HG03025 (cell line): Measurements from ENCODE around the gene NME2.
A peak's percentile ranks its signal among the peaks of the same experiment; 100 is the strongest.
"Not testable (repeated sequence)": the region's sequence is repeated elsewhere in the genome, so short reads cannot be mapped to it uniquely, and the experiment has no call there.

Source experiments
- ATAC-seq: cut with Tn5 transposase; IDR thresholded peaks from one replicate; pipeline ENCODE4 v1.9.1; 2021; ENCODE audit warnings: mild to moderate bottlenecking, moderate library complexity; ENCODE audit not compliant: unreplicated experiment, low FRiP score

The NME2 gene

DNA sequence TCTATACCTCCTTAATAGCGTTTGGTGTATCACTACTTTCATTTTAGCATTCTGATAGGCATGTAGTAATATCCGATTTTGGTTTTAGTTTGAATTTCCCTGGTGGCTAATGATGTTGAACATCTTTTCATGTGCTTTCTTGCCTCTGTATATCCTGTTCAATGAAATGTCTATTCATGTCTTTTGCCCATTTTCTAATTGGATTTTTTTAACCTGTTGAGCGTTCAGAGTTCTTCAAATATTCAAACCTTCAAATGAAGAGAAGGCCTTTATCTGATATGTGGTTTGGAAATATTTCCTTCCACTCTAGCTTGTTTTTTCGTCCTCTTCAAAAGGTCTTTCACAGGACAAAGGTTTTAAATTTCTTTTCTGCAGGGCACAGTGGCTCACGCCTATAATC lies 15.3 kb upstream of the NME2 start:
- ATAC-seq, result no peak

DNA sequence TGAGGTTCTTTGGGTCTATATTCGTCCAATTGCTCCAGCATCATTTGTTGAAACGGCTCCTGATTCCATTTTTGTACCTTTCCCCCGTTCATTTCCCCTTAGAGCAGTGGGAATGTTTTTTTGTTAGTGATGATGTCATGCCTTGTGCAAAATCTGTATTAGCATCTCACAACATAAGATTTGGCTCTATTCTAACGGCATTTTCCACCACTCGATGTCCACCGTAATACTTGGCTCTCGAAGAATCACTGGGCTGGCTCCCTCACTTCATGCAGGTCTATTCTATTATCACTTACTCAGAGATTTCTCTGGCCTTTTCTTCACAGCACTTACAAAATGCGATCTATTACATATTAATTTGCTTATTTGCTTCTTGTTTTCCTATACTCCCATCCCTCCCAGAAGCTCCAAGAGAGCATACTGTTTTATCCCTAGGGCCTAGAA lies 13.4 kb upstream of the NME2 start:
- no peak for ATAC-seq

DNA sequence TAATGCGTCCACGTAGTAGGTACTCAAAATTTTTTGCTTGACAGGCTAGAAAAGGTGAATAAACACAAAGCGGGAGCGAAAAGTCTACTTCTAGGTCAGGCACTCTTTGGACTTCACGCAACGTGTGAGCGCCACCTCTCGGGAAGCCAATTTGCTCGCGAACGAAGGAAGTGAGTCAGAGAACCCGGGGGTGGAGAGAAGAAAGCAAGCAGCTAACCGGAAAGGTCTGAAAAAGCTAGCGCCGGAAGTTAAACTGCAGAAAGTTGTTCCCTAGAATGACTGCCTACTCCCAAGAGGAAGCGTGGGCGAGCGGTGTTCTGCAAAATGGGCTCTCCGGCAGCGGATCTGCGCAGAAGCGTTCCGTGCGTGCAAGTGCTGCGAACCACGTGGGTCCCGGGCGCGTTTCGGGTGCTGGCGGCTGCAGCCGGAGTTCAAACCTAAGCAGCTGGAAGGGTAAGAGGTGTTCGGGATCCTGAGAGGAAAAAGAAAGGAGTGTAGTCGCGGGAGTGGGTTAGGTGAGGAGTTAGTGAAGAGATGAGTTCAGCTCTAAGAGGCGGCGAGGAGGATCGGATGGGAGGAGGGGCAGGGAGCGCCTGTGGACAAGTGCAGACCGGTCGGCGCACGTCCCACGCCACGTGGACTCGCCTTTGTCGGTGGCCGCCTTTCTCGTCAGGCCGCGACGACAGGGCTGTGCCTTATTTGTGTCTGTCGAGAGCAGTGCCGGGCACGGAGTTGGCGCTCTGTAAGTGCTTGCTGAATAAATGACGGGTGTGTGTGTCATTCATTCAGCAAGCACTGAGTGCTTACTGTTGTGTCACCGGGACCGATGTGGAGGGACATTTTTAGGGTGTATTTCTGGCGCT lies 12.8 kb upstream of the NME2 start, which contains the start of gene NME1:
NME1 (plus strand) TSS at position 350 of the 863 bp plus-strand sequence. CDS start 2,096 bp downstream, outside the sequence.
- peak; percentile 87 for ATAC-seq

DNA sequence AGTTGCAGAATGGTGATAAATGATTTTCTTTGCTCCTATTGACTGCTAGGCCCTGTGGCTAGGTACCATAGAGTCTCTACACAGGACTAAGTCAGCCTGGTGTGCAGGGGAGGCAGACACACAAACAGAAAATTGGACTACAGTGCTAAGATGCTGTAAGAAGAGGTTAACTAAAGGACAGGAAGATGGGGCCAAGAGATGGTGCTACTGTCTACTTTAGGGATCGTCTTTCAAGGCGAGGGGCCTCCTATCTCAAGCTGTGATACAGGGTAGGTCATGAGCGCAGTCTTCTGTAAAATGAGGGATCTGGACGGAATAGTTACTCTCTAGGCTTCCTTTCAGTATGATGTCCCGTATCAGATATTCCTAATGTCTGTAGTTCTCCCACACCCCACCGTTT lies 12.0 kb upstream of the NME2 start:
- ATAC-seq, result no peak

DNA sequence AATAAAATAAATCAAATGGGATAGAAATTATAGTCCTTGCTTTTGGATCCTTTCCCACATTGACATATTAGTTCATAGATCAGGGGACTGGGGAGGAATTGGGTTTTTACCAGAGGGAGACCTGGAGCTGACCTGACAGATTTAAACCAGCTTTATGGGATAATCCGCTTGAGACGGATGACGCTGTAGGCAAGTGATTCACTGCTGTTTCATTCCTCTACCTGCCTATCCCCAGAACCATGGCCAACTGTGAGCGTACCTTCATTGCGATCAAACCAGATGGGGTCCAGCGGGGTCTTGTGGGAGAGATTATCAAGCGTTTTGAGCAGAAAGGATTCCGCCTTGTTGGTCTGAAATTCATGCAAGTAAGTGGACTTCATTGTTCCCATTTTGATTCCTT lies 10.8 kb upstream of the NME2 start:
- ATAC-seq, result no peak

DNA sequence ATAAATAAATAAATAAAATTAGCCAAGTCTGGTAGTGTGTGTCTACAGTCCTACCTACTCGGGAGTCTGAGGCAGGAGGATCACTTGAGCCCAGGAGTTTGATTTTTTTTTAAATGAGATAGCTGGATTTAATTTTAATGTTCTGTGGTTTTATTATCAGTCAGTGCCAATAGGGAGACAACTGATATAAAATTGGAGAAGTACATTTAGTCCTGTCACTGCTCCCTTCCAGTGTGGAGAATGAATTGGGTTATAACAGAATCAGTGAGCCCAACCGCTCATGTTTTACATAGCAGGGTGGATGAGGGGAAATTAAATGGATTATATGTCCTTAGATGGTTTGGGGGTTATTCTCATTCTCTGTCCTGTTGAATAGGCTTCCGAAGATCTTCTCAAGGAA lies 6.6 kb upstream of the NME2 start:
- ATAC-seq, result no peak

DNA sequence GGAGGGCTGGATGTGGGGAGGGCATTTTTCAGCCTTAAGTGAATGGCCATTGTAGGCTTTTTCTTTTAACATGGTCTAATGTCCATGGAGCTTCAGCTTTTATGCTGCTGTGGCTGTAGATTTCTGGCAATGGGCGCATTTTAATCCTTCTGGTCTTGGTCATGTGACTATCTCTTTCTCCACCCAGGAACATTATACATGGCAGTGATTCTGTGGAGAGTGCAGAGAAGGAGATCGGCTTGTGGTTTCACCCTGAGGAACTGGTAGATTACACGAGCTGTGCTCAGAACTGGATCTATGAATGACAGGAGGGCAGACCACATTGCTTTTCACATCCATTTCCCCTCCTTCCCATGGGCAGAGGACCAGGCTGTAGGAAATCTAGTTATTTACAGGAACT lies 4.7 kb upstream of the NME2 start:
- no peak for ATAC-seq

DNA sequence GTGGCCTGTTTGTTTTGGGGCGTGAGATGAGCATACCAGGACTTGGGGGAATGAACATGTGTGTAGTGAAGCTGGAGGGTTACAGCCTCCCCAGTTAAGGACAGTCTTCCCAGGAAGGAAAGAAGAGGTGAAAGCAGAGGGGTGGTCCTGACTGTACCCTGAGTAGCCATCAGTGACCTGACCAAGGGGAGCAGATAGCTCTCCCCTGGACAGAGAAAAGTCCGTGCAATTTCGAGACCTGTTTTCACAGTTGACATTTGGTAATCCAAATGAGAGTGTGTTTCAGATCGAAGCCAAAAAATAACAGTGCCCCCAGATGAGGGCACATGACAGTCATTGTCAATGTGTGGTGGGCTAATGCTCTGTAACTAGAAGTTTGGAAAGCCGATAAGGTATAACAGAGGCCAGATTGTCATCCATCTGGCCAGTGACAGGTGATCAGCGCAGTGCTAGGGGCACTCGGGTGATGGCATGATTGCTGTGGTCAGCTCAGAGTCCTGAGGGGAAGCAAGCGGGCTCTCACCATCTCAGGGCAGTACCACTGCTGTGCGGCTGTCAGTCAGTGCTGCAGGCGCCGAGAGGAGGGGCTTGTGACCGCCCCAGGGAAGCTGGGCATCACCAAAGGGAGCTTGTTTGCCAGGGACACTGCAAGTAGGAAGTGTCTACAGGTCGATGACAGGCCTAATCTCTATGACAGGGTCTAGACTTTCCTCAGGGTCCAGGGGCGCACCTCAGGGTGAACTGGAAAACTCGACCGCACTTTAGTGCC lies 1.1 kb upstream of the NME2 start:
- no peak for ATAC-seq

DNA sequence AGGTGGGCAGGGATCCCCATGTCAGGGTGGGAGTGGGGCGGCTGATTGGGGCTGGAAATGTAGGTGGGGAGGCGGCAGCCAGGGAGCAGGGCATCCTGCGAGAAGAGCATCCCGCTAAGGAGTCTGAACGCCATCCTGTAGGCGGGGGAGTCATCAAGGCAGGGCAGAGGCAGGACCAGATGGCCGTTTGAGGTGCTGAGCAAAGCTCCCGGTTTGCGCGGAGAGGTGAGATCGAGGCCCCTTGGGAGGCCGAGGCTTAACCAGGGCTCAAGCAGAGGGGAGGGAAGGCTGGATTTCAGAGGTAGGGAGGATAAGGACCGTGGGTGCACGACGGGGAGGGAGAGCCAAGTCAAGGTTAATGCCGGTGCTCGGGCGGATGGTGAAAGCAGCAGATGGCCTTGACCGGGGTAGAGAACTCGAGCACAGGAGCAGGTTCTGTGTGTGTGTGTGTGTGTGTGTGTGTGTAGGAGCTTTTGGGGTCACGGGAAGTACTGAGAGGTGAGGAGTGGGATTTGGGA lies 472 bp upstream of the NME2 start:
- ATAC-seq, result peak; percentile 27

DNA sequence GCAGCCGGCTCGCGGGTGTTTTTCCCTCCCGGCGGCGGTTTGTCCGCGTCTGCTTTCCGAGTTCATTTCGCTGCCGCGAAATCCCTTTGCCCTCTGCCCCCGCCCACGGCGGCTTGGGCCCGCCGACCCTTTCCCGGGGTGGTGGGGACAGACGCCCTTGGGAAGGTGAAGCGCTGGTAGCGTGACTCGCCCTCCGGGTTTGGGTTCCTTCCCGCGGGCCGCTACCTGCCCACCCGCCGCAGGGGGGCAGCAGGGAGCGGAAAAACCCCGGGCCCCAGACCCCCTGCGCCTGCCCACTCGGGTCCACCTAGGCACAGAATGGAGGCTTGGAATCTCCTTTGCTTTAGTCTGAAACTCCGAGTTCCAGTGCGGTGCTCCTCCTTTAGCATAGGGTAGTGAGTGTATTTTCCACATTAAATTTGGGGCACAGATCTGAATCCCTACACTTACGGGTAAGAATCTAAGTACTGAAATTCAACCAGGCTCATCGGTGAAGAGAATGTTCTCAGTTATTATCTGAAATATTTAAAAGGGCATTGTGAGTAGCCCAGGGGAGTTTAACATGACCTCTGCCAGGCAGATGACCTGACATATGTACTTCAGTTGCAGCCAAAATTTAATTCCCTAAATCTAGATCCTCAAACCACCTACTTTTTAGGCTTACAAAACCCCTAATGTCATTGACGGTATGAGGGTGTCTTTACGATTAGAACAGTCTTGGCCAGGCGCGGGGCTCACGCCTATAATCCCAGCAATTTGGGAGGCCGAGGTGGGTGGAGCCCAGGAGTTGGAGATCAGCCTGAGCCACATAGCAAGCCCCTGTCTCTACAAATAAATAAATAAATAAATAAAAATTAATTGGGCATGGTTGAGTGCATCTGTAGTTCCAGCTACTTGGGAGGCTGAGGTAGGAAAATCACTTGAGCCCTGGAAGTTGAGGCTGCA lies 1.0 kb downstream of the NME2 start:
- peak; percentile 49 for ATAC-seq

DNA sequence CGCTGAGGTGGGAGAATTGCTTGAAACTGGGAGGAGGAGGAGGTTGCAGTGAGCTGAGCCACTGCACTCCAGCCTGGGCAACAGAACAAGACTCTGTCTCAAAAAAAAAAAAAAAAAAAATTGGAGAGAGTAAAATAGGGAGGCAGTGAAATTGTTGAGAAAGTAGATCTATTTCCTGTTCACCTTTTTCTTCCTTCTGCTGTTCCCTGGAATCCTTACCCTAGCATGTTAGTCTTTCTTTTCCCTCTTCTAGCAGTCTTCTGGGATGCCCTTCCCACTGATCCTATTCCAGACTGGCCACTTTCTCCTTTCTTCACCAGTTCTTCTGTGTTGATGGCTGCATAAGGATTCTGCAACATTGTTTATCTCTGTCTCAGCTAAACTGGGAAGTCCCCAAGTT lies 3.1 kb downstream of the NME2 start:
- ATAC-seq, result no peak

DNA sequence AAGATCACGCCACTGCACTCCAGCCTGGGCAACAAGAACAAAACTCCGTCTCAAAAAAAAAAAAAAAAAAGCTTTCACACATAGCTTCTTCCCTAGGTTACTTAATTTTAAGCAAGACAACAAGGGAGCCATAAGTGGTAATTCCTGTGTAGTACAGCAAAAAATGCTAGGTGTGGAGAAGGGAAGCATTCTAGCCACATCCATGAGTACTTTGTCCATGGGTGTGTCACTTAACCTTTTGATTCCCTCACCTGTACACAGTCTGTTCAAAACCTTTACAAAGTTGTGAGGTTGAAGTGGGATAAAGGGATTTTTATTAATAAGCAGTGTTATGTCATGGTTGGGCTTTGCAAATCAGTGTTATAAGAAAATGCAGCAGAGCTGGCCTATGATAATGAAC lies 4.5 kb downstream of the NME2 start:
- ATAC-seq, result no peak

DNA sequence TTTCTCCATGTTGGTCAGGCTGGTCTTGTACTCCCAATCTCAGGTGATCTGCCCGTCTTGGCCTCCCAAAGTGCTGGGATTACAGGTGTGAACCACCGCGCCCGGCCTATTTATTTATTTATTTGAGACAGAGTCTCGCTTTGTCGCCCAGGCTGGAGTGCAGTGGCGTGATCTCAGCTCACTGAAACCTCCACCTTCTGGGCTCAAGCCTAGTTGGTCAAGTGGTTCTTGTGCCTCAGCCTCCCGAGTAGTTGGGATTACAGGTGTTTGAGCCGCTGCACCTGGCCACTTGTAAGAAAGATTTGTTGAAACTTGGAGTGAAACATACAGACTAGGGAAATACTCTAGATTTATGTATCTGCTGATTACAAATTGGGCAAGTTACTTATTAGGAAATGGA lies 5.8 kb downstream of the NME2 start:
- ATAC-seq, result not testable (repeated sequence)

DNA sequence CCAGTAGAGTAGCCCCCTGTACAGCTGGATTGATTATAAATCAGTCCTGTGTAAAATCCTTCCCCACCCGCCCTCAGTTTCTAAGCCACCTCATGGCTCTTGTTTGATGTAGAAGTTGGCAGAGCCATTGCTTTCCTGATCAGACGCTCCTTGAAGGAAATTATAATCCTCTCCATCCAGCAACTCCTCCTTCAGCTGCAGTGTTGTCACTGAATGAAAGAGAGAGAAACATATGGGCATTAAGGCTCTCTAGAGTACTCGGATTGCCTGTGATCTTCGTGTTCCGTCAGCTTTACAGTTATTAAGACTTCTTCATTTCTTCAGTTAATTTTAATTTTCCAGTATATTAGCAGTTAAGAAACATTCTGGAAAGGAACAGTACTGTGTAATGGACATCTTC lies 14.3 kb downstream of the NME2 start:
- ATAC-seq, result no peak

DNA sequence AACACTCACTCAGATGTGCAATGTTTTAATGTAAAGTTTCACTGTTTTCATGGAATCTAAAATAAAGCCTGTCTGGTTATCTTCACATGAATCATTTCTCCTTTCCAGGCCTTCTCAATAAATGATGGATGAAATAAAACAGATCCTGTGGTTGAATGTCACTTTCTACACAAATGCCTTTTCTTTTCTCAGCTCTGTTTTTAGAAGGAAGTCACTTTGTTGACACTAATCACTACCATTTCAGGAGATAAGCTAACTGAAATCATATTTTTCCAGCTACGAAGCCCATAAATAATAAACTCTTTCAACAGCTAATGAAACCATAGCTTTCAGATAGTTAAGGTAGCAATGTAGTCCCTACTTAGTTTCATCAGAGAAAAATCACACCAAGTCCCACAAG lies 17.9 kb downstream of the NME2 start:
- no peak for ATAC-seq

DNA sequence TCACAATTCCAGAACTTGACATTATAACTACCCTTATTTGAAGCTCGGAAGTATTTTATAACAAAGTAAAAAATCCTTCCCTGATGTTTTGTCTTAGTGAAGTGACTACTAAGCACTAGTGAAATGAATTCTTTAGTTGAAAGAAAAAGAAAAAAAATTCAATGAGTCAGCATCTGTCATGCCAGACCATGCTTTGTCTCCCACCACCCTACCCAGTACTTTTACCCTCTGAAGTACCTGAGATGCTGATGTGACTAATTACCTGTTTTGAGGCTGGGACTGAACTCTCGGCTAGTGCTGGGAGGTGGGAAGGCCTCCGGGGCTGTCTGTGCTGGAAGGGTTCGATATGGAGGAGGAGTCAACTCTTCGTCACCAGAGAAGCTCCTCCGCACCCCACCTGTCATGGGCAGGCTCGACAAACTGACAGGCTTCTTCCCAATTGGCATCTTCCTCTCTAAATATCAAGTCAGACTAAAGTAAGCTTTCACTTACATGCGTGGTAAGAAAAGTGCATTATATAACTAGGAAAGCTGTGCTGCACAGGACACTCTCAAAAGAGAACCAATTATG lies 19.6 kb downstream of the NME2 start:
- ATAC-seq, result no peak

DNA sequence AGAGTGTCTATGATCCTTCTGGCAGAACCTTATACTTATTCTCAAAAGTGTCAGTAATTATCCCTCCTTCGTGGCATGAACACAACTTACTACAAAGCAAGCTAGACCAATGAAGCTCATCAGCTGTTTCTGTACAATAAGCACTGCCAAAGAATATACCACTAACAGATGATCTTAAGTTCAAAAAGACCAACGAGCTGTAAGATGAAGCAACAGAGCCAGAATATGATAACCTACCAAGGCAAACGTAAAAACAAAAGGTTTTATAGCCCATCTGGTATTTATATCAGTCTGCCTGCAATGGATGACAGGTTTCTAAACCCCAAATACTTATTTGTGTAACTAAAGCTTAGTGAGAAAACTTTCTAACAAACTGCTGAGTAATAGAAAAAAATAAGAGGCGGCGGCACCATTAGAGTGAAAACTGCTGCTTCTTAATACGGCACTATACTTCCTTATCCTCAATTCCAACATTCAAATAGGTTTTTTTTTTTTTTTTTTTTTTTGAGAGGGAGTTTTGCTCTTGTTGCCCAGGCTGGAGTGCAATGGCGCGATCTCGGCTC lies 22.1 kb downstream of the NME2 start:
- no peak for ATAC-seq

DNA sequence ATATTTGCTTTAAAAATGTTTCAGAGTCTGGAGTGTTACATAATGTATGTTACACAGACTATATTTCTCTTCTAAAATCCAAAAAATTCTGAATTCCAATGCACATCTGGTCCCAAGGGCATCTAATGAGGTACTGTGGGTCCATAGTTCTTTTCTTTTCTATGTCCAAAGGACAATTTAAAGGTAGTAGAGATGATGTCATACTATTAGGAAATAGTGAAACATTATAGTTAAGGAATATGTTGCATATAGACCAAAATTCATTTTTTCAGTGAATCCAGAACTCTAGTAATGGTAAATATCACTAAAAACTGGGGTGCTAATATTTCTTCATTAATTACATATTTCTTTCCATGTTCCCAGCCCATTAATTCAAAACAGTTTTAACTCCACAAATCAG lies 23.0 kb downstream of the NME2 start:
- no peak for ATAC-seq

DNA sequence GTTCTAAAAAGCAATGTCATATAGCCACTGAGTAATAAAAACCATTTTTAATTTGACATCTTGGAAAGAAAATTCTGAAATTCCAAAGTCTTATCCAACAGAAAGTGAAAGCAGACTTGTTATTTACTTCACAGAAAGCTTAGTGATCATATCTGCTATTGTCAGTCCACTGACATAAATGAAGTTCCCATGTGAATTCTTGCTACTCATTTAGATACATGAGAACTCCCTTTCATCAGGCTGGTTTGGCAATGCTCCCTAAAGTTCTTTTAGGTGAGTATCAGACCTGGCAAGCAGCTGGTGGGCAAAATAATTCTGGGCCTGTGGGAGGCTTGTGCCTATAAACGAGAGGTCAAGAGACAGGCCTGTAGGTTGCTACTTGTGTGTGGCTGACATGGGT lies 23.4 kb downstream of the NME2 start:
- no peak for ATAC-seq

DNA sequence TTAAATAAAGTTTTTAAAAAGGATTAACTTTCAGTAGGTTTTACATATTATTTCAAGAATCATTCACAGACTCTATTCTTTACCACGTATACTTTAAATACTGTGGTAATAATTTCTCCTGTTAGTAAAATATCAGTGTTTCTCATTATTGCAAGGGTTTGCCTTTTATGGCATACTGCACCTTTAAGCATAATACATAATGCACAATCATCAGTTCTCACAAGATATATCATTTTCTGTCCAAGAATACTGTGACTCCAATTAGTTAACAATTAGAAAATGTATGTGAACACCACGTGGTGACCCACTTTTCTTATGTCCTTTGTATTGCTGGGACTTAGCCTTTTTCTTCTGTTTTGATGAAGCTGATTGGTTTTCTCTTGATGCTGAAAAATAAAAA lies 25.7 kb downstream of the NME2 start:
- no peak for ATAC-seq
